RWPE1 (cell line): ENCODE data around the gene ING3.

Source experiments
- CTCF ChIA-PET: fragments of 350-600 bp; sonication (Branson Sonifier 250); formaldehyde crosslinking; extraction: SDS; loops from one replicate; lab custom pipeline; 2021; lab: Yijun Ruan, JAX
- POLR2A ChIA-PET: fragments of 400-600 bp; formaldehyde crosslinking; extraction: SDS; loops from one replicate; lab custom pipeline; 2020; ENCODE audit warnings: antibody characterized with exemption; ENCODE audit not compliant: low non-redundant PET; lab: Yijun Ruan, JAX
- DNase-seq: peaks from one replicate; pipeline ENCODE4 v3.0.0; 2012; ENCODE audit warnings: low spot score
- H3K27ac ChIP-seq: fragments of 450-650 bp; 2 replicates; pipeline ENCODE4 v1.5.1; 2017
- CTCF ChIP-seq: fragments of 450-650 bp; conservative IDR thresholded peaks from 2 replicates; pipeline ENCODE4 v1.5.1; 2017; ENCODE audit warnings: low read depth, mild to moderate bottlenecking

The ING3 gene

GRCh38 chr7:120992272-120992964 is 41.8 kb downstream of the ING3 start:
- TF ChIP-seq CTCF: no peak
- no peak for DNase-seq
- CTCF ChIA-PET: interaction anchor here (0.5 kb wide), 1 partner anchor 10 kb away, joined by 3 read pairs; no protein-coding TSS in a partner anchor
- POLR2A ChIA-PET: no interaction called here
- H3K27ac ChIP-seq: no peak overlapping the region

GRCh38 chr7:120992965-120993494 is 42.5 kb downstream of the ING3 start:
- TF ChIP-seq CTCF: no peak
- H3K27ac ChIP-seq: no peak overlapping the region
- CTCF ChIA-PET: no interaction called here
- POLR2A ChIA-PET: no interaction called here
- DNase-seq: no peak

GRCh38 chr7:120993553-120994191 is 43.1 kb downstream of the ING3 start:
- no peak for DNase-seq
- no peak overlapping the region for H3K27ac ChIP-seq
- ChIA-PET POLR2A (no interaction called here), CTCF (no interaction called here)
- no peak for TF ChIP-seq CTCF

- ChIA-PET CTCF (interaction anchor here (0.7 kb wide), 1 partner anchor 569 kb away, joined by 3 read pairs; no protein-coding TSS in a partner anchor), POLR2A (no interaction called here)
- no peak overlapping the region for H3K27ac ChIP-seq
- no peak for DNase-seq
- TF ChIP-seq CTCF: no peak
Measured at GRCh38 chr7:120994512-120995410, 44.2 kb downstream of the ING3 start.

- H3K27ac ChIP-seq: no peak overlapping the region
- TF ChIP-seq CTCF: no peak
- no peak for DNase-seq
- POLR2A ChIA-PET: no interaction called here
- CTCF ChIA-PET: interaction anchor here (0.6 kb wide), 1 partner anchor 172 kb away, joined by 3 read pairs; no protein-coding TSS in a partner anchor
Measured at GRCh38 chr7:120995654-120996053, 45.1 kb downstream of the ING3 start.
